ENCODE measurements around the gene RPL6.

The RPL6 gene

GRCh38 chr12:112380663-112381405 lies 28.6 kb downstream of the RPL6 start:
- peak; percentile 68 for DNase-seq (ENCODE audit: low spot score)

GRCh38 chr12:112375105-112375504 lies 34.3 kb downstream of the RPL6 start:
- DNase-seq (ENCODE audit: low spot score), result no peak

- DNase-seq (ENCODE audit: low spot score), result no peak
These were observed 35.2 kb downstream of the RPL6 start for GRCh38 chr12:112374166-112374740.

GRCh38 chr12:112370868-112371510 lies 38.4 kb downstream of the RPL6 start:
- no peak for DNase-seq (ENCODE audit: low spot score)

GRCh38 chr12:112370199-112370598 lies 39.2 kb downstream of the RPL6 start:
- DNase-seq (ENCODE audit: low spot score), result no peak

- DNase-seq (ENCODE audit: low spot score), result no peak
These were observed 40.5 kb downstream of the RPL6 start for GRCh38 chr12:112368856-112369255.

- no peak for DNase-seq (ENCODE audit: low spot score)
These were observed 41.4 kb downstream of the RPL6 start for GRCh38 chr12:112367965-112368364.

GRCh38 chr12:112362310-112362709 lies 47.1 kb downstream of the RPL6 start:
- no peak for DNase-seq (ENCODE audit: low spot score)

- no peak for DNase-seq (ENCODE audit: low spot score)
These were observed 48.1 kb downstream of the RPL6 start for GRCh38 chr12:112361271-112361670.

GRCh38 chr12:112359290-112359689 lies 50.1 kb downstream of the RPL6 start:
- no peak for DNase-seq (ENCODE audit: low spot score)

GRCh38 chr12:112357214-112357613 lies 52.2 kb downstream of the RPL6 start:
- no peak for DNase-seq (ENCODE audit: low spot score)
